GM12873 (cell line): ENCODE data around the gene KRTAP5-9.
A peak's percentile ranks its signal among the peaks of the same experiment; 100 is the strongest.

Experiments used
- TF ChIP-seq, protein P1 (sequence below): IDR thresholded peaks from 2 replicates; pipeline ENCODE4 v1.5.1; 2012; ENCODE audit warnings: low read depth, mild to moderate bottlenecking, moderate library complexity, low read length, control low read depth; ENCODE audit not compliant: insufficient read depth; ENCODE audit errors: missing control alignments

KRTAP5-9 gene

GRCh38 chr11:71572811-71573210 is 24.6 kb downstream of the KRTAP5-9 start:
- TF ChIP-seq, protein P1, sequence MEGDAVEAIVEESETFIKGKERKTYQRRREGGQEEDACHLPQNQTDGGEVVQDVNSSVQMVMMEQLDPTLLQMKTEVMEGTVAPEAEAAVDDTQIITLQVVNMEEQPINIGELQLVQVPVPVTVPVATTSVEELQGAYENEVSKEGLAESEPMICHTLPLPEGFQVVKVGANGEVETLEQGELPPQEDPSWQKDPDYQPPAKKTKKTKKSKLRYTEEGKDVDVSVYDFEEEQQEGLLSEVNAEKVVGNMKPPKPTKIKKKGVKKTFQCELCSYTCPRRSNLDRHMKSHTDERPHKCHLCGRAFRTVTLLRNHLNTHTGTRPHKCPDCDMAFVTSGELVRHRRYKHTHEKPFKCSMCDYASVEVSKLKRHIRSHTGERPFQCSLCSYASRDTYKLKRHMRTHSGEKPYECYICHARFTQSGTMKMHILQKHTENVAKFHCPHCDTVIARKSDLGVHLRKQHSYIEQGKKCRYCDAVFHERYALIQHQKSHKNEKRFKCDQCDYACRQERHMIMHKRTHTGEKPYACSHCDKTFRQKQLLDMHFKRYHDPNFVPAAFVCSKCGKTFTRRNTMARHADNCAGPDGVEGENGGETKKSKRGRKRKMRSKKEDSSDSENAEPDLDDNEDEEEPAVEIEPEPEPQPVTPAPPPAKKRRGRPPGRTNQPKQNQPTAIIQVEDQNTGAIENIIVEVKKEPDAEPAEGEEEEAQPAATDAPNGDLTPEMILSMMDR, result no peak

- TF ChIP-seq, protein P1, result no peak
Measured at GRCh38 chr11:71574418-71574817, 26.2 kb downstream of the KRTAP5-9 start.

GRCh38 chr11:71575723-71576424 is 27.7 kb downstream of the KRTAP5-9 start:
- TF ChIP-seq, protein P1, result no peak

DNA sequence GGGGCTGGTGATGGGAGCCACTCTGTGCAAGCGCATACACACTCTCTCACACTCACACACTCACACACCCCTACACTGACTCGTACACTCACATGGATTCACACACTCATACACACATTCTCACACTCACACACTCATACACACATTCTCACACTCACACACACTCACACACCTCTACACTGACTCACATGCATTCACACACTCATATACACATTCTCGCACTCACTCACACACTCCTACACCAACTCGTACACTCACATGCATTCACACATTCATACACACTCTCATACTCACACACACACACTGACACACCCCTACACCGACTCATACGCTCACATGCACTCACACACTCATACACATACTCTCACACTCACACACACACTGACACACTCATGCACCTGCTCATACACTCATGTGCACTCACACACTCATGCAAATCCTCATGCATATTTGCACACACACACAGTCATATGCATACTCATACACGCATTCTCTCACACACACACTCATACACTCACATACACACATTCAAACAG is 29.3 kb downstream of the KRTAP5-9 start:
- TF ChIP-seq, protein P1, result no peak

DNA sequence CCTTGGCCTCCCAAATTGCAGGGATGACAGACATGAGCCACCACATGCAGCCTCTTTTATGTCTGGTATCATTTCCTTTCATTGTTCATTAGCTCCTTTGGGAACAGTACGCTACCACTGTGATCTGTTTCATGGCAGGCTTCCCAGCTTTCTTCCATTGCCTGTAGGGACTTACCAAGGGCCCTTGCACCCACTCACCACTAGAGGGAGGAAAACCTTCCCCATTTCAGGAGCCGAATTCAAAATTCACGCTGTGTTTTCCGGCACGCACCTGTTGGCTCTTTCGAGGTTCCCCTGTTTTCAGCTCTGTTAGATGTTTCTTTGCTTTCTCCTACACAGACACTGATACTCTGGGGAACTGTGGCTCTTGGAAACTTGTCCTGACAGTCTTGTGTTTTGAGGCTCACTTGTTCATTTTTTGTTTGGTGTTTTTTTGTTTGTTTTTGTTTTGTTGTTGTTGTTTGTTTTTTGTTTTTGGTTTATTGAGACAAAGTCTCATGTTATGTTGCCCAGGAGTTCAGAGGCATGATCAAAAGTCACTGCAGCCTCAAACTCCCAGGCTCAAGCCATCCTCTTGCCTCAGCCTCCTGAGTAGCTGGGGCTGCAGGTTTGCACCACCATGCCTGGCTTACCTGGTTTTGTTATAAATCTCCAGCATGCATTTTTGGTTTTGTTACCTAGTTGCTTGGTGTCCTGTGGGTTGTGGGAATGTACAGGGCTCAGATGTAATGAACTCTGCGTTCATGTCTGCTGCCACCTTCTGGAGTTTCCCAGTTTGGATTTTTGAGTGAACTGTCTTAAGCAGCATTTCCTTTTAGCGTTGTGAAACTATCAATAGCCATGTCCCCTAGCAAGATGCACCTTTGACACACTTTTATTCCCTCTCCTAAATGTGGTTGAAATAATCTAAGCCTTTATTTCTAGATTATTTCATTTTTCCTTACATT is 32.1 kb downstream of the KRTAP5-9 start:
- TF ChIP-seq, protein P1, result peak; percentile 87

GRCh38 chr11:71581826-71582225 is 33.6 kb downstream of the KRTAP5-9 start:
- TF ChIP-seq, protein P1, result no peak
